ENCODE data around the gene NFAM1.

DNA sequence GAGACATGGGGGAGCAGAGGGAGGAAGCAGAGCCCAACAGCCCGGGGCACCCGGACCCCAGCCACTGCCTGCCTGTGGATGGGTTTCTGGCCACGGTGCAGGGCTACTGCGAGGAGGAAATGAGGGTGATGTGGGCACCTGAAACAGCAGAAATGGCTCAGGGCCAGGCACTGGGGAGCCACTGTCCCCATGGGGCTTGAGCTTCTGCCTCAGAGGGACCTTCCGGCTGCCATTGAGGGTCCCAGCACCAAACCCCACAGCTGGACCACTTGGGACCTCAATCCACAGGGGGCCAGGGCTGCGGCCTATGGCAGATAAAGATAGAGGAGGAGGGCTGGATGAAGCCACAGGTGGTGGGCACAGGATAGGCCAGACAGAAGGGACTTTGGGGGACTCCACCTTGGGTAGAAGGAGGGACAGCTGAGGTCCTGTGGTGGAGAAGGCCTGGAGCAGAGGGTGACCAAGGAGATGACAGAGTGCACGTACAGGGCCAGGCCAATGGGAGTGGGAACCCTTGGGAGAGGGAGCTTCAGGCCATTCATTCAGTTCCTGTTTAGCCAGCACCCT lies 48.3 kb downstream of the NFAM1 start:
- TF ChIP-seq CTCF (IDR thresholded peaks at IDR 0.05) (no peak), POLR2A (IDR thresholded peaks at IDR 0.05) (no peak)
